Measurements from ENCODE around the gene PFDN6.
"Not testable (repeated sequence)": the region's sequence is repeated elsewhere in the genome, so short reads cannot be mapped to it uniquely, and the experiment has no call there.

Gene PFDN6

DNA sequence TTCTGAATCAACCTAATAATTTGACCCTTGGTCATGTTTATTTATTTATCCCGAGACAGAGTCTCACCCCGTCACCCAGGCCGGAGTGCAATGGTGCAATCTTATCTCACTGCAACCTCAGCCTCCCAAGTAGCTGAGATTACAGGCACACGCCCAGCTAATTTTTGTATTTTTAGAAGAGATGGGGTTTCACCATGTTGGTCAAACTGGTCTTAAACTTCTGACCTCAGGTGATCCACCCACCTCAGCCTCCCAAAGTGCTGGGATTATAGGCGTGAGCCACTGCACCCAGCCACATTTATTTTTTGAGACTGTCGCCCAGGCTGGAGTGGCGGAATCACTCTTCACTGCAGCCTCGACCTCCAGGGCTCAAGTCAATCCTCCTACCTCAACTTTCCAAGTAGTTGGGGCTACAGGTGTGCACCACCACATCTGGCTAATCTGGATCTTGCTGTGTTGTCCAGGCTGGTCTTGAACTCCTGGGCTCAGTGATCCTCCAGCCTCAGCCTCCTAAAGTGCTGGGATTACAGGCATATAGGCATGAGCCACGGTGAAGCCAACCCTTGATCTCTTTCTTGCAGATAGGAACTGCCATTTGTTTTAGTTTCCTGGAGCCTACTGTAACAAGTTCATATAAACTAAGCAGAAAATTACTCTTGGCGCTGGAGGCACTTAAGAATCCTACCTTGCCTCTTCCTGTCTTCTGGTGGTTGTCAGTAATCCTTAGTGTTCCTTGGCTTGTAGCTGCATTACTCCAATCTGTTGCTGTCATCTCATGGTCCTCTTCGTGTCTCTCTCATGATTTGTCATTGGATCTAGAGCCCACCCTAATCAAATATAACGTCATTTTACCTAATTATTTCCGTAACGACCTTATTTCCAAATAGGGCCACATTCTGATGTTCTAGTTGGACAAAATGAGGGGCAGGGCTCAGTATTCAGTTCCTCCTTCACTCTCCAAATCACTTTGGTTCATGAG lies 15.2 kb upstream of the PFDN6 start:
- DNase-seq (ENCODE audit: low read depth): no peak

DNA sequence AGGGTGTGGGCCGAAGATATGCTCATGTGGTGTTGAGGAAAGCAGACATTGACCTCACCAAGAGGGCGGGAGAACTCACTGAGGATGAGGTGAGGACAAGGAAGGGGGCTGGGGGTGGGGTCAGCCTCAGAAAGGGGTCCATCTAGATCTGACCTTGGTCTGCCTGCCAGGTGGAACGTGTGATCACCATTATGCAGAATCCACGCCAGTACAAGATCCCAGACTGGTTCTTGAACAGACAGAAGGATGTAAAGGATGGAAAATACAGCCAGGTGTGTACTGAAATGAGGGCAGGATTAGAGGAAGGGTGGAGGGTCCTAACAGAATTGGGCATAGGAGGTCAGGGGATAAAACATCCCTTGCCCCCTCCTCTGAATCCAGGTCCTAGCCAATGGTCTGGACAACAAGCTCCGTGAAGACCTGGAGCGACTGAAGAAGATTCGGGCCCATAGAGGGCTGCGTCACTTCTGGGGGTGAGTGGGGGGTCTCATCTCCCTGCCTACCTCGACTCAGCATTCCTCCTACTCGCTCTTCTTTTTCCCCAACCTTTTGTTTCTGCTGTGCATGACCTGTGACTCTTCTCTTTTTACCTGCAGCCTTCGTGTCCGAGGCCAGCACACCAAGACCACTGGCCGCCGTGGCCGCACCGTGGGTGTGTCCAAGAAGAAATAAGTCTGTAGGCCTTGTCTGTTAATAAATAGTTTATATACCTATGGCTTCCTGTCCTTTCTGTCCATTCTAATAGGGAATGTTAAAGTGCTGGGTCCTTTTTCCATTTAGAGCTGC lies 13.4 kb upstream of the PFDN6 start:
- not testable (repeated sequence) for DNase-seq (ENCODE audit: low read depth)

DNA sequence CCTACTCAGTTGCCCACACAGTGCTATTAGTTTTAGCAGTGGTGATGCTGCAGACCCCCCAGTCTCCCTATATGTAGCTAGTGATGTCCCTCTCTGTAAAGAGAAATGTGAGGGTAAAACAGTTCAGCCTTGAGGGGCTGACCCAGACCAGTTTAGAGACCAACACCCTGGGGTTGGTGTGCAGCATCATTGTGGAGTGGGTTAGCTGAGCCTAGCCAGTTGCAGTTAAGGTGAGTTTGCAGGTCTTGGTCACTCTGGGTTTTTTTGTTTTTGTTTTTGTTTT lies 12.9 kb upstream of the PFDN6 start:
- no peak for DNase-seq (ENCODE audit: low read depth)

DNA sequence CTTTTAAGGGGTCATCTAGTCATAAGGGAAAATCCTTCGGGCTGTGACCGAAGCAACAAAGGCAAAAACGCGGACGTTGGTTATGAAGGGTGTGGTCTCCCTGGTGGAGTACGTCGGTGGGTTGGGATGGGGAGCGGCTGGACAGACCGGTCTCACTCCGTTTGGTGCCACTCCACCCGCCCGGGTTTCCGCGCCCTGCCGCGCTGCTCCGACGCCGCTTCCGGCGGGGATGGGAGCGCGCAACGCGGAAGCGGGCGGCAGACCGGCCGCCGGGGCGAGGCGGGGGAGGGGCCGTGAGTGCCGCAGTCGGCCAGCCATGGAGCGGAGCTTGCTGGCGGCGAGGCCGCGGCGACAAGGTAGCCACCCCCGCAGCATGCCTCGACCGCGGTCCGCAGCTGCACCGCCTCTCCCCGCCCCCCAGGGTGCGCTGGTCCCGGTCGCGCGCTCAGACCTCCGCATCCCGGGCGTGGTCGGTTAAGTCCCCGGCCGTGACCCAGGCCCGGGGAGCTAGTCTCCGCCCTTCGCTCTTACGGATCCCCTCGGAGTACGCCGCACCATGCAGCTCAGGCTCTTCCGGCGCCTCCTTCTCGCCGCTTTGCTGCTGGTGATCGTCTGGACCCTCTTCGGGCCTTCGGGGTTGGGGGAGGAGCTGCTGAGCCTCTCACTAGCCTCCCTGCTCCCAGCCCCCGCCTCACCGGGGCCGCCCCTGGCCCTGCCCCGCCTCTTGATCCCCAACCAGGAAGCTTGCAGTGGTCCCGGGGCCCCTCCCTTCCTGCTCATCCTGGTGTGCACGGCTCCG lies 12.3 kb upstream of the PFDN6 start, which contains the start of gene B3GALT4:
Gene B3GALT4, plus strand, starts transcription at position 260 of the 799 bp plus-strand sequence. Its CDS starts 297 bp downstream, at position 557.
- DNase-seq (ENCODE audit: low read depth): no peak

DNA sequence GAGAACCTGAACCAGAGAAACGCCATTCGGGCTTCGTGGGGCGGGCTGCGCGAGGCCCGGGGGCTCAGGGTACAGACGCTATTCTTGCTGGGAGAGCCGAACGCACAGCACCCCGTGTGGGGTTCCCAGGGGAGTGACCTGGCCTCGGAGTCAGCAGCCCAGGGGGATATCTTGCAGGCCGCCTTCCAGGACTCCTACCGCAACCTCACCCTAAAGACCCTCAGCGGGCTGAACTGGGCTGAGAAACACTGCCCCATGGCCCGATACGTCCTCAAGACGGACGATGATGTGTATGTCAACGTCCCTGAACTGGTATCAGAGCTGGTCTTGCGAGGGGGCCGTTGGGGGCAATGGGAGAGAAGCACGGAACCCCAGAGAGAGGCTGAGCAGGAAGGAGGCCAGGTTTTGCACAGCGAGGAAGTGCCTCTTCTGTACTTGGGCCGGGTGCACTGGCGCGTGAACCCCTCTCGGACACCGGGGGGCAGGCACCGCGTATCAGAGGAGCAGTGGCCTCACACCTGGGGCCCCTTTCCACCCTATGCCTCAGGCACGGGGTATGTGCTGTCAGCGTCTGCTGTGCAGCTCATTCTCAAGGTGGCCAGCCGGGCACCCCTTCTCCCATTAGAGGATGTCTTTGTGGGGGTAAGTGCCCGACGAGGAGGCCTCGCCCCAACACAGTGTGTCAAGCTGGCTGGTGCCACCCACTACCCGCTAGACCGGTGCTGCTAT lies 11.6 kb upstream of the PFDN6 start:
- DNase-seq (ENCODE audit: low read depth): no peak

DNA sequence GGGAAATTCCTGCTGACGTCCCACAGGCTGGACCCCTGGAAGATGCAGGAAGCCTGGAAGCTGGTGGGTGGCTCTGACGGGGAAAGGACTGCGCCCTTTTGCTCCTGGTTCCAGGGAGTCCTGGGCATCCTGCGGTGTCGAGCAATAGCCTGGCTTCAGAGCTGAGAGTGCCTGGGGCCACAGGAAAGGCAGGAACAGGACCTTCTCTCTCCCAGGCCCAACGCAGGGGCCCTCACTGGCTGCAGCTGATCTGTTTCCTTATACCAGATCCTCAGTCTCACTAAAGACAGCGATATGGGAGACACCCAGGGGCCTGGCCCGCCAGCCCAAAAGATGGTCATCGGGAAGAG lies 11.0 kb upstream of the PFDN6 start:
- DNase-seq (ENCODE audit: low read depth): no peak

DNA sequence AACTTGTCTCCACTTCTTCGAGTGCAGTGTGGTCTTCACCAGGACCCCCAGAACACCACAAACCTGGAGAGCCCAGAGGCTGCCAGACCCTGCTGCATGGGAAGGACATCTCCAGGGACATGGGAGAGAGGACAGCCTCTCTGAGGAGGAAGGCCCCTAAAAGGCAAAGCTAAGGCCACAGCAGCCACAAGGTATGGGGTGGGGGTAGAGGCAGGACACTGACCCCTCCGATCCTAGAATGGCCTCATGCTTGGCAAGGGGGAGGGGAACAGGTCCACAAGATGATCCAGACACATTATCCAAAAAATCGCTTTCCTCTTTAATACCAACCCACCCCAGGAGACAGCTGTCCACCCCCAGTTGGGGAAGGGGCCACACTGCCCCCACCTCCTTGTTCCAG lies 10.6 kb upstream of the PFDN6 start:
- DNase-seq (ENCODE audit: low read depth): no peak

DNA sequence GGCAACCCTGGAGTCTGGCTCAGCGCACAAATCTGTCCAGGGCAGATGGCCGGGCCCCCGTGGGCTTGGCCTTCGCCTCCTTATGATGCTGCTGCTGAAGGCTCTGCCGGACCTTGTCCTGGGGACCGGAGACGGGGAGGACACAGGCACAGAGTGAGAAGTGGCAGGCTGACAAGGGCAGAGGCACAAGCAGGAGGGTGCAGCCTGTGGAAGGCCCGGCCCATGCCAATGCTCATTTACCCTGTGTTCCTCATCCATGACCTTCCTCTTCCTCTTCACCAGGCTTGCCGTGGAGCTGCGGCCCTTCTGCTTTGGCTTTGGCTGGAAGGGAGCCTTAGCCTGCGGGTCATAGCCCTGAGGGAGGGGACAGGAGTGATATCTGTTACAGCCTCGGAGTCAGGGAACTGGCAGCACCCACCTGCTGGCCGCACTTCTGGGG lies 10.1 kb upstream of the PFDN6 start:
- no peak for DNase-seq (ENCODE audit: low read depth)

DNA sequence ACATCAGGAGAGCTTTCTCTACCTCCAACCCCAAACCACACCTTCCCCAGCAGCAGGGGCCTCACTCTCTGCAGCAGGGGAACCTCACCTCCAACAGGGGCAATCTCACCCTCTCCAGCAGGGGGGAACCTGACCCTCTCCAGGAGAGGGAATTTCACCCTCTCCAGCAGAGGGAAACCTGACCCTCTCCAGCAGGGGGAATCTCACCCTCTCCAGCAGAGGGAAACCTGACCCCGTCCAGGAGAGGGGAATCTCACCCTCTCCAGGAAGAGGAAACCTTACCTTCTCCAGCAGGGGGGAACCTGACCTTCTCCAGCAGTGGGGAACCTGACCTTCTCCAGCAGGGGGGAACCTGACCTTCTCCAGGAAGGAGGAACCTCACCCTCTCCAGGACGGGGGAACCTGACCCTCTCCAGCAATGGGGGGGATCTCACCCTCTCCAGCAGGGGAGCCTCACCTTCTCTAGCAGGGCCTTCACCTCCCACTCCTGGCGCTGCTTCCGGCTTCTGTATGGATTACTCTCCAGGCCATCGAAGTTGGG lies 9.4 kb upstream of the PFDN6 start:
- DNase-seq (ENCODE audit: low read depth): no peak

DNA sequence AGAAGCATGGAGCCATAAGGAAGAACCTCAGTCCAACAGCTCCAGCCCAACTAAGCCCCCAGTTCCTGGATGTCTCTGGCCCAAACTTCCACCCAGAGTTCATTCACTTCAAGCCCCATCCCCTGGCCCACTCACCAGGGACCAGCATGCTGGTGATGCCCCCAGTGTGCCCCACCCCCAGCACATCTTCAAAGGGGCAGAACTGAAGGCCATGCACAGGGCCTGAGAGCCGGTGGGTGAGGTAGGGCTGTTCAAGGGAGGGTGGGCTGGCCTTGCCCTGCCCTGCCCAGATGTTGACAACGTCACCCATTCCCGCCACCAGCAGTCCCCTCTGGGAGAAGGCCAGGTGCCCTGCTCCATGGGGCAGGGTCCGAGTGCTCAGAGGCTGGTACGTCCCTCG lies 8.9 kb upstream of the PFDN6 start:
- no peak for DNase-seq (ENCODE audit: low read depth)

DNA sequence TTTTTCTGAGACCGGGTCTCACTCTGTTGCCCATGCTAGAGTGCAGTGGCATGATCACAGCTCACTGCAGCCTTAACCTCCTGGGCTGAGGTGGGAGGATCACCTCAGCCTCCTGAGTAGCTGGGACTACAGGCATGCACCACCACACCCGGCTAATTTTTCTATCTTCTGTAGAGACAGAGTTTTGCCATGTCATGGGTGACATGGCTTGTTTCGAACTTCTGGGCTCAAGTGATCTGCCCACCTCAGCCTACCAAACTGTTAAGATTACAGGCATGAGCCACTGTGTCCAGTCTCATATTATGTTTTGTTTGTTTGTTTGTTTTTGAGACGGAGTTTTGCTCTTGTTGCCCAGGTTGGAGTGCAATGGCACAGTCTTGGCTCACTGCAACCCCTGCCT lies 4.2 kb upstream of the PFDN6 start:
- not testable (repeated sequence) for DNase-seq (ENCODE audit: low read depth)

DNA sequence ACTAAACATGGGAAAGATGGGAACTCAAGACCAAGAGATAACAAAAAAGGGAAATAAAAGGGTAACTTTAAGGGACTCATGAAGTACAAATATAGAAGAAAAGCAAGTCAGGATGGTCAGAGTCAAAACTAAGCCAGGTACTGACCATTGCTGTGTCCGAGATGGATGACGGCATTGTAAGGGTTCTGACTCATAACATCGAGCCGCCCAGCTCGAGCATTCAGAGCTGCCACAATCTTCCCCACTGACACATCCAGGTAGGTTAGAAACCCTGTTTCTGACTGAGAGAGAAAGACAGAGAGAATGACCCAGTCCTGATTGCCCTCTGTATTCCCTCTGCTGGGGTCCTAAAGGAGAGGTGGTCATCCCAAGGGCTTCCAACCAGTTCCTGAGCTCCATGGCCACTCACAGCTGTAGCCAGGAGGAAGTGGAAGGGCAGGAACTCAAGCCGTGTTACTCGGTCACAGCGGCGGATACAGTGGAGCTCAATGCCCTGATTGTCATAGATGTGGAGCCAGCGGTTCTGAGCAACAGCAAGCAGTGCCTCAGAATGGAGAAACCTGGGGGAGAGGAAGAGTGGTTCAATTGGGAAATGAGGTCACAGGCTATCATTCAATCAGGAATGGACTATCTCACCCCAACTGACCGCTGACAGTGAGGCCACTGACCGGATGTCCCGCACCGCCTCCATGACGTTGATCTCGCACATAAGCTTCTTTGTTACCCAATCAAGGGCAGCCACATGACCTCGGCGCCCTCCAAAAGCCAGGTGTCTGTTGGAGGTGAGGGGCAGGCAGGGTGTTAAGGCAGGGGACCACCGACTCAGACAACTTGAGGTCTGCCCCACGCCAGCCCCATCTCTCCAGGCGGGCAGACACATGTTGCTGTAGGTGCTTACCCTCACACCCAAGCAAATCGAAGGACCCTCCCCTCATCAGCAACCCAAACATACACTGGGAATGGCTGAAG lies 2.2 kb upstream of the PFDN6 start:
- DNase-seq (ENCODE audit: low read depth): no peak

DNA sequence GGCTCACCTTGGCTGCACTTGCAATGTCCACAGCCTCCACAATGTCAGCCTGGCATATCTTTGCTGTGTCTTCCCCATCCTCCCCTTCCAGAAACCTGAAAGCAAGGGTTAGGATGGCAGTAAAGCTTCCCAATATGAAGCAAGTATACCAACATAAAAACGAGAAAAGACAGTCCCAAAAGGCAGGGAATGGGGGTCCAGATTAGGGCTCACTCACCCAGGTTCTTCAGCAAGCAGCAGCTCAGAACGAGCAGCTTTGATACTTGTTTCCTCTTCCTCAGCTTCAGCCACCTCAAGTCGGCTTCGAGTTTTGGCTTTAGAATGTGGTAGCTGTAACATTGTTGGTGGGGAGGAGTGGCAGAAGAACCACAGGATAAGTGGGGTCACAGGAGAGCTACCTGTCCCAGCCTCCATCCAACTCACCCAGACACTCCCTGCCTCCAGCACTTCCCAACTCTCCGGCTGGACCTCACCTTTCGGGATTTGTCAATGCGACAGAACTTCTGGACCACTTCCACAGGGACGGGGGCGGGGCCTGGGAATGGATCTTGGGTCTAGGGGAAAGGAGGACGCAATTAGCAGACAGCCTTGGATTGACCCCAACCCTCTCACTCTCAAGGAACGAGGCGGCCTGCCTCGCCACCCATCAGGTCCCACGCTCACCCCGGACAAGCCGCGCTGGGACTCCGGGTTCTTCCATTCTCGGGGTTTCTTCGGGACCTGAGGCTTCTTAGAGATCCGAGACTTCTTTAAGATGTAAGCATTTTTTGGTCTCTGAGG lies 1.1 kb upstream of the PFDN6 start:
- DNase-seq (ENCODE audit: low read depth): no peak

DNA sequence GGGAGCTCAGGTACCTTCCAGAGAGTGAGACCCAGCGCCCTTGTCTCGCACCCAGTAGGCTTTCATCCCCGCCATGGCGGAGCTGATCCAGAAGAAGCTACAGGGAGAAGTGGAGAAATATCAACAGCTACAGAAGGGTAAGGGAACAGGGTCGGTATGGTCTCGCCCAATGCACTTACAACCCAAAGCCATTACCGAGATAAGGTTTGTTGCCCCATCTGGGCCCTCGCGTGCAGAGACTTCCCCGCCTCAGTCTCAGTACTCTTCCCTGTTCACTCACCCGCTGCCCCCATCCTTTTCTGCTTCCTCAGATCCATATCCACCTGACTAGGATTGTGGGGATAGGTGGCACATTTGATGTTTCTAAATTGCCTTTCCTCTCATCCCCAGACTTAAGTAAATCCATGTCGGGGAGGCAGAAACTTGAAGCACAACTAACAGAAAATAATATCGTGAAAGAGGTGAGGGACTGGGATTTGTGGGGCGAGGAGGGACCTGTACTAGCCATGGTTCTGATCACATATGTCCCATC lies 449 bp downstream of the PFDN6 start:
- no peak for DNase-seq (ENCODE audit: low read depth)

DNA sequence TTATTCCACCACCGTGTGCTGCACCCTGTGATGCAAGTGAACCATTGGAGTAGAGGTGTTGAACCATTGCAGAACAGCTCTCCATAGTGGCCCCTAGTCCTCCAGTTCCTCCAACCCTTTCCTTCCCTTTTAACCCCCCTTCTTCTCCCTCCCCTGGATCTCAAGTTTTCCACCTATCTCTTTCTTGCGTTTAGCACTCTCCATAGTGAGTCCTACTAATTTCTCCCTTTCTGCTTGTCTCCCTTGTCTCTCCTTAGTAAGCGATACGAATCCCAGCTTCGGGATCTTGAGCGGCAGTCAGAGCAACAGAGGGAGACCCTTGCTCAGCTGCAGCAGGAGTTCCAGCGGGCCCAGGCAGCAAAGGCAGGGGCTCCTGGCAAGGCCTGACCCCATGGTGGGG lies 1.1 kb downstream of the PFDN6 start:
- DNase-seq (ENCODE audit: low read depth): no peak

DNA sequence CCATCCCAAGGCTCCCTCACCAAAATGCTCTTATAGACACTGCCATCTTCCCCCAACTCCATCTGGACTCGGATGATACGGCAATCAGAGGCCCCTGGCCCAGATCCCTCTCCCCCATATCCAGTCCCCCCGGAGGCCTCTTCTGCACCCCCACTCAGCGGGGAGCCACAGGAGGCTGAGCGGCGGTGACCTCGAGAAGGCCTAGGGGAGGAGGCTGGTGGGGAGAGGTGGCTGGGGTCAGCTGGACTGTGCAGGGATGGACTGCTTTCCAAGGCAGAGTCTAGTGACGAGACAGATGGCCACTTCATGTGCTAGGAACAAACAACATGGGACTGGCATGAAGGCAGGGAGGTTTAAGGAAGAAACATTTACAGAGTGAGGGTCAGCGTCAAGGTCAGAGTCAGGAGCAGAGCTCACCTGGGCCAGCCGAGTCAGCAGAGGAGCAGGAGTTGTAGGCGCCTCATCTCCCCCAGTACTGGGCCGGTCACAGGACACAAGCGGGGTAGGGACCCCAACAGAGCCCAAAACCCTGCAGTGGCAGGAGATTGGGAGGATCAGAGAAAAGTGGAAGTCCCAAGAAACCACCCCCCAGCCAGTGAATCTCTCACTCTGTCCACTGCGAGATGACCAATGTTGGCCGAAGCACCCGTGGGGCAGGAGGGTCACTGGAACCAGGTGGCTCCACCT lies 3.7 kb downstream of the PFDN6 start:
- DNase-seq (ENCODE audit: low read depth): no peak

DNA sequence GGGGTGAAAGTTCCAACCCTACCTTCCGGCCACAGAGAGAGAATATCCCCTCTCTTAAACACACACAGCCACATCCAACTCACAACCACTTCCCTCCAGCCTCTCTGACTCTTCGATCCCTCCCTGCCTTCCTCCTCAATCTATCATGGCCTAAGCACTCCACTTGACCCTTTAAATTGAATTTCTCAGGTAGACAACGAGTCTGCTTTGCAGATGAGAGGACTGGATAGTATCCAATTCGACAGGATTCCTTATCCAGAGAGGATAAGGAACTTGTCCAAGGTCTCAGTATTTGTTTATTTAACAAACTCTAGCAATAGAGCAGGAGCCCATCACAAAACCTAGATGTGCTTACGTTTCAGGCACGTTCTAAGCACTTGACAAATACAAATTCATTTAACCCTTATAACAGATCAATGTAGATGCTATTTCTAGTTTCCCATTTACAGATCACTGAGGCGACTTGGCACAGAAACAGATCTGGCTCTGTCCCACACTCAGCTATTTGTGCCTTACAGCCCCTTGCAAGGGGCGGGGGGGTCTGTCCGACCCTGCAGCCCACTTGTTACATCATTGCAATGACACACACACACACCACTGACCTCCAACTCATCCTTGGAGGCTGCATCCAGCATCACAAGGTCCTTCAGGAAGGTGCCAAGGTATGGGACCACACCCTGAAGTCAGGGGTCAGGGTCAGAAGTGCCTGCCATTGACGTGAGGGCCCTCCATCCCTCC lies 4.9 kb downstream of the PFDN6 start:
- no peak for DNase-seq (ENCODE audit: low read depth)
